Endothelial cell of umbilical vein (primary cell): Measurements from ENCODE around the gene PHF2.

Experiments
- CTCF ChIP-seq, 2 donors: IDR thresholded peaks; 1 replicate in 1 of 2; 2 replicates in 1 of 2; pipeline ENCODE4 v1.5.1; 2011; ENCODE audit warnings: low read length in 2 of 2, mild to moderate bottlenecking in 2 of 2, moderate library complexity in 2 of 2, control low read depth in 1 of 2, inconsistent platforms in 1 of 2, low read depth in 1 of 2; ENCODE audit not compliant: insufficient read depth in 1 of 2; ENCODE audit errors: extremely low read depth in 1 of 2
- POLR2A ChIP-seq: IDR thresholded peaks from 2 replicates; pipeline ENCODE4 v1.6.1; 2012; ENCODE audit warnings: low read depth, mild to moderate bottlenecking, control low read depth, low read length

DNA sequence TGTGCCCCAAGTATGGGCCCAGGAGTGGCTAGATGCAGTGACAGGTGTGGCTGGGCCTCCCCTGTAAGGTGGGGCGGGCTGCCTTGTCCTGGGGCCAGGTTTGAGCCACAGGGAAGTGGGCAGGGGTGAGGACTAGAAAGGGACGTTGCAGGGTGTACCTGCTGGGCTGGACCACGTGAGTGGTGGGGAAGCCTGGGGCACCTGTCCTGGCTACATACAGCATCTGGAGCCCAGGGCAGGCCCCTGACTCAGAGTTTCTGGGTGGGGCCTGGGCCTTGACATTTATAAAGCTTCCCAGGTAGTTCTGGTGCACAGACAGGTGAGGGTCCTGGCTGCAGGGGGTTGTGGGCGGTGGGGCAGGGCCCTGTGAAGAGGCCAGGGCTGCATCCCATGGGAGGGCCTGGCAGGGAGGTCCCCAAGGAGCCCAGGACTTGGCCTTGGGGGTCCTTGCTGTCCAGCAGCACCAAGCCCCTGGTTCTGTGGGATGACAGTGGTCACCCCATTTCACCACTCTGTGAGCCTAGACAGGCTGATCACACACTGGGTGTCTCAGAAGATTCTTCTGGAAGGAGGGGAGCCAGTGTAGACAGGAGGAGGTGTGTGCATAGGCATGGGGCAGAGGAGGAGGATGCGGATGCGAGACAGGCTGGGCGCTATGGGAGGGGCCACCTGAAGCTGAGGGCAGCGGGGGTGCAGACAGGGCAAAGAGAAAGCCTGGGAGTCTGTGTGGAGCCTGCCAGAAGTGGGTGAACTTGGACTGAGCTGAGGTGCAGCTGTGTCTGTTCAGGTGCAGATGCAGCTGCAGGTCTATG lies 94.0 kb downstream of the PHF2 start:
- no peak for TF ChIP-seq POLR2A
- no peak for TF ChIP-seq CTCF (IDR thresholded peaks at IDR 0.05; ENCODE audit: extremely low read depth in 1 of 2, insufficient read depth in 1 of 2, low read depth in 1 of 2, low read length in 2 of 2)
